IPS DF 19.7 (cell line): Measurements from ENCODE around the gene KRTAP4-12.
"Not testable (repeated sequence)": the region's sequence is repeated elsewhere in the genome, so short reads cannot be mapped to it uniquely, and the experiment has no call there.

Experiments
- DNase-seq: peaks from one replicate; pipeline ENCODE4 v3.0.0-alpha.2; 2013; ENCODE audit warnings: low read depth, low spot score

KRTAP4-12 gene

GRCh38 chr17:41126412-41126811 is 2.4 kb upstream of the KRTAP4-12 start:
- no peak for DNase-seq

GRCh38 chr17:41125064-41125463 is 1.1 kb upstream of the KRTAP4-12 start:
- DNase-seq: no peak

DNA sequence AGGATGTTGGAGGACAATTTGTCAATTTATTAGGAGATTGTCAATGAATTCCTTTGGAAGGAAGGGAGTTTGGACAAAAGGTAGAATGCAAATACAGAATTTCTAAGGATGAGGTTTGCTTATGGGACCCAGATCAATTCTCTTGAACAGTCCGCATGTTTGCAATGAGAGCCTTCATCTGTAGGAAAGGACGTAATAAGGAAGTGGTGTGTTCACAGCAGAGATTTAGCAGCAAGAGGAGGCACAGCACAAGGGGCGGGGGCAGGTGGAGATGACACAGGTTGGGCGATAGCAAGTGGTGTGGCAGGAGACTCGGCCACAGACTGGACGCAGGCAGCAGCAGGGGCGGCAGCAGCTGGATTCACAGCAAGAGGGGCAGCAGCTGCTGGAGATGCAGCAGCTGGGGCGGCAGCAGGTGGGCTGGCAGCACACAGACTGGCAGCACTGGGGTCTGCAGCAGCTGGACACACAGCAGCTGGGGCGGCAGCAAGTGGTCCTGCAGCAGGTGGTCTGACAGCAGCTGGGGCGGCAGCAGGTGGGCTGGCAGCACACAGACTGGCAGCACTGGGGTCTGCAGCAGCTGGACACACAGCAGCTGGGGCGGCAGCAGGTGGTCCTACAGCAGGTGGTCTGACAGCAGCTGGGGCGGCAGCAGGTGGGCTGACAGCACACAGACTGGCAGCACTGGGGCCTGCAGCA is 541 bp downstream of the KRTAP4-12 start:
- DNase-seq: not testable (repeated sequence)

DNA sequence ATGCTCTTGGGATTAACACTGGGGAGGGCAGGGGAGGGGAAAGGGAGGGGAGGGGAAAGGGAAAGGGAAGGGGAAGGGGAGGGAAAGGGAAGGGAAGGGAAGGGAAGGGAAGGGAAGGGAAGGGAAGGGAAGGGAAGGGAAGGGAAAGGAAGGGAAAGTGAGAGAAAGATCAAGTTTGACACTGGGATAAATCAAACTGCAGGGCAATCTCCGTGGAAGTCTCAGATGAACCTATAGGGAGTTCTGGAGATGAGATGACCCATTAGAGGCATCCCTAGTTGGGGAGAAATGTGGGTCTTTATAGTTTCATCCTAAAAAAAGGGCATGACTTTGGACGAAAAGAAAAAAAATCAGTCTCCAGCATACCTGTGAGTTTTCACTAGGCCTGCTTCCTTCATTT is 2.2 kb downstream of the KRTAP4-12 start:
- DNase-seq: no peak

- DNase-seq: not testable (repeated sequence)
These were observed 4.0 kb downstream of the KRTAP4-12 start for GRCh38 chr17:41119696-41120690.

DNA sequence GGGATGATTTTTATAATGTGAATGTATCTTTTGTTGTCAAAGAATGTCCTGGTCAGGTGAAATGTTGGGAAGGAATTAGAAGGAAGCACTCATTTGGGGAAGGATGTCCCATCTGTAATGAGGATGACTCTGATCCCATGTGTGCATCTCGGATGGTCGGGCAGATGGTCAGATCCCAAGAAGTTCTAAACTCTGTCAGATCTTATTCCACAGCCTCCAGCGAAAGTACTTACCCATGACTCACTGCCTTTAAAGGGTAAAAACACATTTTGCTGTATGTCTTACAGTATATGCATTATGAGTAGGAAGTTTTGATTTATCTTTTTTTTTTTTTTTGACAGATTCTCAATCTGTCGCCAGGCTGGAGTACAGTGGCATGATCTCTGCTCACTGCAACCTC is 5.3 kb downstream of the KRTAP4-12 start:
- DNase-seq: no peak

GRCh38 chr17:41117846-41118386 is 6.1 kb downstream of the KRTAP4-12 start, which contains the start of gene KRTAP4-11:
KRTAP4-11 (minus strand) TSS chr17:41118373; CDS start chr17:41118315, 58 bp downstream.
- DNase-seq: not testable (repeated sequence)

- DNase-seq: no peak
These were observed 7.7 kb downstream of the KRTAP4-12 start for GRCh38 chr17:41116297-41116696.

DNA sequence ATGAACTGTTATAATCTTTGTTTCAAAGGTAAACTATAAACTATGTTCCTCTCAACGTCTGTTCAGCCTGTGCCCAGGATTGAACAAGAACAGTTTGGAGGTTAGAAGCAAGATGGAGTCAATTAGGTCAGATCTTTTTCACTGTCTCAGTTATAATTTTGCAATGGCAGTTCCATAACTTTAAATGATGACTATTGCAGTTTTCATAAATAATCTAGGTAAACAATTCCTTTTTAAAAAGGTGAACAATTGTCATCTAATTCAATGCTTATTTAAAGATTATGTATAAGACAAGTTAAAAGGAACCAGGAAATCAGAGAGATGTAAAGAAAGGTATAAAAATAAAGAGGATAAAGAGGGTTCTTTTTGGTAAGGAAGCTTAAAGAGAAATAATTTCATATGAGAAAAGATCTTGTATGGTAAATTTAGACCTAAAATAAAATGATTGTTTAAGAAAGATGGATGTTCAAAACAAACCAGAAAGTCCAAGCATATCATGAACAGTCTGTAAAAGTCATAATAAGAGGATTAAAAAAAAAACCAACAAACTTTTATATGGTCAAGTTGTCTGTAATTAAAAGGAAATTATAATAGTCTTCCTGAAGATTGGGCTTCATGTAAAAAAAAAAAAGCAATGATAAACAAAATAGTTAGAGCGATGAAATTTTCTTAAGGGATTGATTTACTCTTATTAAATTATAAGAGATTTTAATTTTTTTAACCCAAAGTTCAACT is 12.7 kb downstream of the KRTAP4-12 start:
- DNase-seq: no peak

DNA sequence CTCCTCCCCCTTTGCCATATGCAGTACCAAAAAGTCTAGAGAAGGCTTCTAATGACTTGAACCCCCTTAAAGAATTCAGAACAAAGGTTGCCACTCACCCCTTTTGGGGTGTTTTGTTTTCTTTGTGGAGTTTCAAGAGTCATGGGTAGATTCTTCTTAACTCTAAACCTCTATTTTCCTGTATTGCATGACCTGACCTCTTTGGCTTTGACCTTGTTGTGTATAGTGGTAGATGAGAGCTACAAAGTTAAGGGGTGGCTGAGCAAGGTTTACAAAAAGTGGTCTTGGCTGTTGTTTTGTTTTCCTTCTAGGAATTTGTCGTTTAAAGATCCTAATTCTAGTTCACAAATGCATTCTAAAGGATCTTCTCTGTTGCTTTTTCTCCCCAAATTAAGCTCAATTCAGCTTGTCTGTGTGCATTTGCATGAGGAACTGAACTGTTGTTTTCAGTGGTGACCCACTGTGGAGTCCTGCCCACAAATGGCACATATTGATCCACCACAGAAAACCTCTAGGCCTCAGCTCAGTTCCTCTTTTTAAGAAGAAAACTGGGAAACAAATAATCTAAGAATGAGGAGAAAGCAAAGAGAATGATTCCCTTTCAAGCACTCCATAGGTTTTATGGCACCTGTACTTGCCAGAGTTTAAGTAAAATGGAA is 15.1 kb downstream of the KRTAP4-12 start:
- not testable (repeated sequence) for DNase-seq

DNA sequence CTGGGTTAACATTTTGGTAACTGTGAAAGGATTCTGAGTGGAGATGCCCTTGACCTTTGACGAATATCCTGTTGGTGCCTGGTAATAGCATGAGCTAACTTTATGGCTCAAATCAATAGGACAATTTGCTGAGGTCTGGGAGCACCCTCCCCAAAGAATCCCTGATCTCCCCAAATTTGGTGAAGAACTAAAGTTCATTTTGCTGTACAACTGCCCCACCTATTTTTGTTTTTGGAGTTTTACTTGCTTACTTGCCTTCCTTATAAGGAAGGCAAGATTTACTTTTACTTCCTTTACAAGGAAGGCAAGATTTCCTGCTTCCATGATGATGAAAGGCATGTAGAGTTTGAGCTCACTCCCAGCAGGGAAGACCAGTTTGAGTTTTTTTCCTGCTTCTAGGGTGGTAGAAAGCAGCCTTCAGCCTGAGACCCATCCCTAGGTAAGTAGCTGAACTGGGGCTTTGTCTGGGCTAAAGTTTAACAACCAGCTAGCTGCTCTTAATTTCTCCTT is 16.0 kb downstream of the KRTAP4-12 start:
- DNase-seq: no peak

GRCh38 chr17:41105347-41105746 is 18.6 kb downstream of the KRTAP4-12 start, which contains the start of gene KRTAP4-9:
KRTAP4-9 (plus strand) TSS chr17:41105389; CDS start chr17:41105389, 0 bp downstream.
- DNase-seq: not testable (repeated sequence)

DNA sequence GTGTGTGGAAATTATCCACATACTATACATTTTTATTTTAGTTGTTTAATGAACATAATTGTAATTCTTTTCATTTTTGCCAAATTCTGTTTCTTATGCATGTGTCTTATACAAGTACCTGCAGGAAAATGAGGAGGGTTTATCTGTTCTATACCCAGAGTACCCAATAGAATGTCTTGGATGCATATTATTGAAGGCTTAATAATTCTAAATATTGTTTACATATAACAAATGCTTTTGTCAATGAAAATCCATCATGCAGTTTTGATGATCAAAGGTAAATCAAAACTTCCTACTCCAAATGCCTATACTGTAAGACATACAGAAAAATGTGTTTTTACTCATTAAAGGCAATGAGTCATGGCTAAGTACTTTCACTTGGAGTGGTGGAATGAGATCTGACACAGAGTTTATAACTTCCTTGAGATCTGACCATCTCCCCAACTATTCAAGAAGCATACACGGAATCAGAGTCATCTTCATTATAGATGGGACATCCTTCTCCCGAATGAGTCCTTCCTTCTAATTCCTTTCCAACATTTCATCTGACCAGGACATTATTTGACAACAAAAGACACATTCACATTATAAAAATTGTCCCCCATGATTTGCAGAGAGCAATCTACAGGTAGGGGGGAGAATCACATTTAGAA is 19.5 kb downstream of the KRTAP4-12 start:
- DNase-seq: not testable (repeated sequence)

GRCh38 chr17:41103896-41104295 is 20.1 kb downstream of the KRTAP4-12 start:
- DNase-seq: no peak

DNA sequence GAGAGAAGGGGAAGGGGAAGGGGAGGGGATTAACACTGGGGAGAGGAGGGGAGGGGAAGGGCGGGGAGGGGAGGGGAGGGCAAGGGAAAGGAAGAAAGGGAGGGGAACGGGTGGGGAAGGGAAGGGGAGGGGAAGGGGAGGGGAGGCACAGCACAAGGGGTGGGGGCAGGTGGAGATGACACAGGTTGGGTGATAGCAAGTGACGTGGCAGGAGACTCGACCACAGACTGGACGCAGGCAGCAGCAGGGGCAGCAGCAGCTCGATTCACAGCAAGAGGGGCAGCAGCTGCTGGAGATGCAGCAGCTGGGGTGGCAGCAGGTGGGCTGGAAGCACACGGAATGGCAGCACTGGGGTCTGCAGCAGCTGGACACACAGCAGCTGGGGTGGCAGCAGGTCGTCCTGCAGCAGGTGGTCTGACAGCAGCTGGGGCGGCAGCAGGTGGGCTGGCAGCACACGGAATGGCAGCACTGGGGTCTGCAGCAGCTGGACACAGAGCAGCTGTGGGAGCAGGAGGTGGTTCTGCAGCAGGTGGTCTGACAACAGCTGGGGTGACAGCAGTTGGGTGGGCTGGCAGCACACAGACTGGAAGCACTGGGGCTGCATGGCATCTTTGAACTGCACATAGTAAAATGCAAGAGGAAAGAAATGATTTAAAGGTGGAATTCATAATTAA is 22.3 kb downstream of the KRTAP4-12 start, which contains the start of gene KRTAP4-16:
KRTAP4-16 (minus strand) TSS at position 624 of the 674 bp plus-strand sequence; CDS start at position 624, 0 bp downstream.
- DNase-seq: no peak

GRCh38 chr17:41099682-41100480 is 24.1 kb downstream of the KRTAP4-12 start:
- not testable (repeated sequence) for DNase-seq

DNA sequence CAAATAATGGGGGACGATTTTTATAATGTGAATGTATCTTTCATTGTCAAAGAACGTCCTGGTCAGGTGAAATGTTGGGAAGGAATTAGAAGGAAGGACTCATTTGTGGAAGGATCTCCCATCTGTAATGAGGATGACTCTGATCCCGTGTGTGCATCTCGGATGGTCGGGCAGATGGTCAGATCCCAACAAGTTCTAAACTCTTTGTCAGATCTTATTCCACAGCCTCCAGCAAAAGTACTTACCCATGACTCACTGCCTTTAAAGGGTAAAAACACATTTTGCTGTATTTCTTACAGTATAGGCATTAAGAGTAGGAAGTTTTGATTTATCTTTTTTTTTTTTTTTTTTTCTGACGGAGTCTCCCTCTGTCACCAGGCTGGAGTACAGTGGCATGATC is 25.5 kb downstream of the KRTAP4-12 start:
- DNase-seq: no peak

GRCh38 chr17:41098042-41098441 is 25.9 kb downstream of the KRTAP4-12 start, which contains the start of gene KRTAP4-8:
KRTAP4-8 (minus strand) TSS chr17:41098142; CDS start chr17:41098084, 58 bp downstream.
- no peak for DNase-seq
